Natural killer cell (primary cell): ENCODE results near the gene SPAM1. TPM values are rescaled to one million over a fixed set of nuclear protein-coding genes. Genes with fewer than 3 reads are reported as not detected.

Experiments used
- ATAC-seq, 3 donors: fragments of 150-1000 bp in 2 of 3; fragments of 200-7000 bp in 1 of 3; cut with Tn5 transposase; 1 replicate in 1 of 3; 2 replicates in 2 of 3; pipeline ENCODE4 v1.10.0; 2021; ENCODE audit warnings: mild to moderate bottlenecking in 2 of 3, moderate library complexity in 2 of 3
- DNase-seq, 2 donors: peaks; one replicate each; pipeline versions ENCODE4 v3.0.0 to v3.0.0-alpha.2; 2013 to 2021; ENCODE audit warnings: mixed read lengths in 1 of 2
- H3K27ac ChIP-seq: one replicate; pipeline ENCODE4 v1.5.1; 2013; ENCODE audit warnings: mild to moderate bottlenecking, low read length
- H3K27me3 ChIP-seq: one replicate; pipeline ENCODE4 v1.6.1; 2013; ENCODE audit warnings: low read length; ENCODE audit not compliant: control insufficient read depth, insufficient read depth
- H3K36me3 ChIP-seq: one replicate; pipeline ENCODE4 v1.6.1; 2013; ENCODE audit warnings: low read length; ENCODE audit not compliant: control insufficient read depth, insufficient read depth
- H3K4me1 ChIP-seq: one replicate; pipeline ENCODE4 v1.6.1; 2013; ENCODE audit warnings: low read length; ENCODE audit not compliant: control insufficient read depth, insufficient read depth
- H3K4me3 ChIP-seq: one replicate; pipeline ENCODE4 v1.5.1; 2013; ENCODE audit warnings: low read length
- H3K9me3 ChIP-seq: one replicate; pipeline ENCODE4 v1.6.1; 2013; ENCODE audit warnings: low read length; ENCODE audit not compliant: control insufficient read depth, insufficient read depth
- H3K27ac Mint-ChIP-seq, 2 donors: one replicate each; pipeline ENCODE4 v1.8.0; 2022; ENCODE audit warnings: mild to moderate bottlenecking in 2 of 2, mixed read lengths in 2 of 2, moderate library complexity in 1 of 2
- H3K27me3 Mint-ChIP-seq, 2 donors: one replicate each; pipeline ENCODE4 v1.8.0; 2022; ENCODE audit warnings: low read depth in 2 of 2, mixed read lengths in 2 of 2
- H3K36me3 Mint-ChIP-seq: one replicate; pipeline ENCODE4 v1.8.0; 2022; ENCODE audit warnings: mixed read lengths
- H3K4me1 Mint-ChIP-seq, 2 donors: one replicate each; pipeline ENCODE4 v1.8.0; 2022; ENCODE audit warnings: mixed read lengths in 2 of 2
- H3K4me3 Mint-ChIP-seq: one replicate; pipeline ENCODE4 v1.8.0; 2022; ENCODE audit warnings: mild to moderate bottlenecking, moderate library complexity, mixed read lengths
- H3K9me3 Mint-ChIP-seq, 2 donors: one replicate each; pipeline ENCODE4 v1.8.0; 2022; ENCODE audit warnings: mixed read lengths in 2 of 2
- WGBS: methylation state at CpG from one replicate; pipeline ENCODE4 v1.1.7; 2013; ENCODE audit warnings: missing lambda C conversion rate; ENCODE audit not compliant: insufficient coverage; 5-methylcytosine and 5-hydroxymethylcytosine counted together
- intact Hi-C: fragments of 100-400 bp; cut with micrococcal nuclease; formaldehyde crosslinking; loops from one replicate; pipeline ENCODE4 v1.14.2; 2022
- total RNA-seq, 4 donors: library from RNA; stranded (reverse); fragments of 120-200 nt in 1 of 4; gene quantifications; one replicate each; pipeline versions ENCODE4 v1.2.3 to v1.2.4, GENCODE V29; 2013 to 2022
- TF ChIP-seq, protein P1 (sequence below): fragments of 200-600 bp; IDR thresholded peaks from one replicate; pipeline ENCODE4 v1.8.0; 2022; ENCODE audit warnings: antibody characterized with exemption

Gene SPAM1
- total RNA-seq, 3 donors from 2014 or later (not counting 1 experiment from before 2014, with no cell fraction given): not detected

DNA sequence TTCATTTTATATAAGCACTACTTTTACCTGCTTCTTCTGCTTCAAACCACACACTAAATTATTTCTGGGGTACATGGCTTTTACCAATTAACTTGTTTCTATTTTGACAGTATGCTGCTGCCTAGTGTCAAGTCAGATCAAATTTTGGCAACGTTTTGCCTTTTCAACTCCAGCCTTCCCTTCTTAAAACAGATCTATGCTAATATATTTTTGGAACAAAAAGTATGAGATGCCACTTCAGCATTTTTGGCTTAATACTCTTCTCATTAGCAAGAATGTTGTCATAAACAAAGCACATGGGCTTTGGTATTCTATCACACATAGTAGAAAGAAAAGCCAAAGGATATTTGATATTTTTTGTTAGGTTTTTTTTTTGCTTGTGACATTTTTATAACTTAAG, 47.8 kb downstream of the SPAM1 start:
- Histone ChIP-seq H3K36me3 (no peaks in the 10 kb centered on the region), H3K27me3 (no peaks in the 10 kb centered on the region), H3K4me1 (no peaks in the 10 kb centered on the region), H3K4me3 (no peak overlapping the region), H3K9me3 (no peaks in the 10 kb centered on the region), H3K27ac (no peak overlapping the region)
- intact Hi-C loops: no loop called here
- H3K4me1 Mint-ChIP-seq: no peaks in the 10 kb centered on the region
- WGBS: 50% methylated on average over 1 of the region's 1 CpG
- no peak overlapping the region for H3K27ac Mint-ChIP-seq
- H3K27me3 Mint-ChIP-seq: no peaks in the 10 kb centered on the region
- DNase-seq: no peak
- peaks cover 2 to 4% of the 10 kb centered on the region in 2 donors for H3K9me3 Mint-ChIP-seq
- no peaks in the 10 kb centered on the region for H3K36me3 Mint-ChIP-seq
- TF ChIP-seq, protein P1, sequence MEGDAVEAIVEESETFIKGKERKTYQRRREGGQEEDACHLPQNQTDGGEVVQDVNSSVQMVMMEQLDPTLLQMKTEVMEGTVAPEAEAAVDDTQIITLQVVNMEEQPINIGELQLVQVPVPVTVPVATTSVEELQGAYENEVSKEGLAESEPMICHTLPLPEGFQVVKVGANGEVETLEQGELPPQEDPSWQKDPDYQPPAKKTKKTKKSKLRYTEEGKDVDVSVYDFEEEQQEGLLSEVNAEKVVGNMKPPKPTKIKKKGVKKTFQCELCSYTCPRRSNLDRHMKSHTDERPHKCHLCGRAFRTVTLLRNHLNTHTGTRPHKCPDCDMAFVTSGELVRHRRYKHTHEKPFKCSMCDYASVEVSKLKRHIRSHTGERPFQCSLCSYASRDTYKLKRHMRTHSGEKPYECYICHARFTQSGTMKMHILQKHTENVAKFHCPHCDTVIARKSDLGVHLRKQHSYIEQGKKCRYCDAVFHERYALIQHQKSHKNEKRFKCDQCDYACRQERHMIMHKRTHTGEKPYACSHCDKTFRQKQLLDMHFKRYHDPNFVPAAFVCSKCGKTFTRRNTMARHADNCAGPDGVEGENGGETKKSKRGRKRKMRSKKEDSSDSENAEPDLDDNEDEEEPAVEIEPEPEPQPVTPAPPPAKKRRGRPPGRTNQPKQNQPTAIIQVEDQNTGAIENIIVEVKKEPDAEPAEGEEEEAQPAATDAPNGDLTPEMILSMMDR: no peak
- ATAC-seq: no peak
- H3K4me3 Mint-ChIP-seq: no peak overlapping the region

DNA sequence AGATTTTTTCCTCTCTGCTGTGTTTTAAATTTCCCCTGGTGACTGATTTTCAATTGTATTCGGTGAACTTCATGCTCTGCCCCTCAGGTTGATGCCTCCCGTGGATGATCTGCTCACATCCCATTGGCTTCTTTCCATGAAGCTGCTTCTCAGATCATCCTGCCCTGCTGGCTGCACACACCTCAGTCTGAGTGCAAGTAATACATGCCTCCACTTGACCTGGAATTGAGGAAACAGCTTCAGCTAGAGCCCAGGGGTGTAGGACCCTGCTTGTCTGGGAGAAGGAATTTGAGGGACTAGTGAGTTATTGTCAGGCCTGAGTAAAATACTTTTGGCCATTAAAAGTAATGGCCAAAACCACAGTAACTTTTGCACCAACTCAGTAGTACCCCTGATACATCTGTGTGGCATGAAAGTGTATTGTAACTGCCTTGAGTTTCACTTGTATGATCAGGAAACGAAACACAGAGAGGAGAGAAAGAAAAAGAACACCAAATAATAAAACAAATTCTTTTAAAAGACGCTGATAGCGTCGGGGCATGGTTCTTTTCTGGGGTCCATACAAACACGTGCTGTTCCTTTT, 49.4 kb downstream of the SPAM1 start:
- intact Hi-C loops: no loop called here
- no peaks in the 10 kb centered on the region for H3K36me3 ChIP-seq
- Mint-ChIP-seq H3K4me3 (no peak overlapping the region), H3K27me3 (no peaks in the 10 kb centered on the region), H3K27ac (no peak overlapping the region), H3K4me1 (no peaks in the 10 kb centered on the region), H3K36me3 (no peaks in the 10 kb centered on the region), H3K9me3 (peaks cover 2% of the 10 kb centered on the region in 2 donors)
- H3K9me3 ChIP-seq: no peaks in the 10 kb centered on the region
- H3K4me3 ChIP-seq: no peak overlapping the region
- ATAC-seq: no peak
- WGBS: 79% methylated on average over 6 of the region's 7 CpGs
- H3K27ac ChIP-seq: no peak overlapping the region
- DNase-seq: no peak
- TF ChIP-seq, protein P1: no peak
- no peaks in the 10 kb centered on the region for H3K27me3 ChIP-seq
- H3K4me1 ChIP-seq: no peaks in the 10 kb centered on the region

DNA sequence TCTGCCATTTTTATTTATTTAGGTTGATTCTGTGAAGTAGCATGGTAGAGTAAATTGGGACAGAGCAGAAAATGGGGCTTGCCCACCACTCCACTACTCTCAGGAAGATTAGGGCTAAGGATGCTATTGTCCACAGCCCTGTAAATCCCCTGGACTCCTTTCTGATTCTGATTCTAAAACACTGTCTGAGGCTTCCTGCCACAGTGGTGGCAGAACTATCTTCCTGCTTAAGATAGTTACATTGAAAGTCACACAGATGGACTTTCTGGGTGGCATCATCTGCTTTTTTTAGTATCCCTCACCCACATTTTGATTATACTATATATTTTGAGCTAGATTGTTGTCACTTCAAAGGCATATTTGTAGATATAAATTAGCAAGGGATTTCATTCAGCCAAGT, 50.0 kb downstream of the SPAM1 start:
- ATAC-seq: no peak
- H3K27ac Mint-ChIP-seq: no peak overlapping the region

DNA sequence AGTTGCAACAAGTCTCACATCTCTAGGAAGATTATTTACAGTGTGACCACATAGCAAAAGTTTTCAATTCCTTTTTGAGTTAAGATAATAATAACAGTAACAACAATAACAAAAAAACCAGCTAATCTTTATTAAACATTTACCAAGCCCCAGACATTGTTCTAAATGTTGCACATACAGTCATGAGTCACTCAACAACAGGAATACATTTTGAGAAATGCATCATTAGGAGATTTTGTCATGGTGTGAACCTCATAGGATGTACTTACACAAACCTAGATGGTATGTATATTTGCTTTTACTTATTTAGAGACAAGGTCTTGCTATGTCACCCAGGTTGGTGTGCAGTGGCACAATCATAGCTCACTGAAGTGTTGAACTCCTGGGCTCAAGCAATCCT, 52.0 kb downstream of the SPAM1 start:
- Histone ChIP-seq H3K9me3 (no peaks in the 10 kb centered on the region), H3K4me3 (no peak overlapping the region), H3K36me3 (no peaks in the 10 kb centered on the region), H3K27ac (no peak overlapping the region), H3K4me1 (no peaks in the 10 kb centered on the region), H3K27me3 (no peaks in the 10 kb centered on the region)
- no peak for ATAC-seq
- no peak overlapping the region for H3K4me3 Mint-ChIP-seq
- intact Hi-C loops: no loop called here
- no peaks in the 10 kb centered on the region for H3K36me3 Mint-ChIP-seq
- H3K9me3 Mint-ChIP-seq: peaks cover 4 to 6% of the 10 kb centered on the region in 2 donors
- no peaks in the 10 kb centered on the region for H3K4me1 Mint-ChIP-seq
- H3K27ac Mint-ChIP-seq: no peak overlapping the region
- DNase-seq: no peak
- no peaks in the 10 kb centered on the region for H3K27me3 Mint-ChIP-seq
- TF ChIP-seq, protein P1: no peak

More for the DNA sequence above, 50.0 kb downstream of the SPAM1 start:
- Histone ChIP-seq H3K27ac (no peak overlapping the region), H3K36me3 (no peaks in the 10 kb centered on the region), H3K9me3 (no peaks in the 10 kb centered on the region), H3K4me3 (no peak overlapping the region), H3K27me3 (no peaks in the 10 kb centered on the region), H3K4me1 (no peaks in the 10 kb centered on the region)
- TF ChIP-seq, protein P1: no peak
- no peaks in the 10 kb centered on the region for H3K4me1 Mint-ChIP-seq
- H3K9me3 Mint-ChIP-seq: peaks cover 5% of the 10 kb centered on the region in 2 donors
- H3K36me3 Mint-ChIP-seq: no peaks in the 10 kb centered on the region
- no peak for DNase-seq
- H3K4me3 Mint-ChIP-seq: no peak overlapping the region
- intact Hi-C loops: no loop called here
- H3K27me3 Mint-ChIP-seq: no peaks in the 10 kb centered on the region
